Measurements from ENCODE around the gene PHETA1. TPM values are rescaled to one million over a fixed set of nuclear protein-coding genes. Genes with fewer than 3 reads are reported as not detected.

The PHETA1 gene
- total and polyA plus RNA-seq, 2 of the 13 experiments (the other 11 are each of a cell fraction or from before 2014, with no cell fraction given) = 11.3 to 20.8 TPM

DNA sequence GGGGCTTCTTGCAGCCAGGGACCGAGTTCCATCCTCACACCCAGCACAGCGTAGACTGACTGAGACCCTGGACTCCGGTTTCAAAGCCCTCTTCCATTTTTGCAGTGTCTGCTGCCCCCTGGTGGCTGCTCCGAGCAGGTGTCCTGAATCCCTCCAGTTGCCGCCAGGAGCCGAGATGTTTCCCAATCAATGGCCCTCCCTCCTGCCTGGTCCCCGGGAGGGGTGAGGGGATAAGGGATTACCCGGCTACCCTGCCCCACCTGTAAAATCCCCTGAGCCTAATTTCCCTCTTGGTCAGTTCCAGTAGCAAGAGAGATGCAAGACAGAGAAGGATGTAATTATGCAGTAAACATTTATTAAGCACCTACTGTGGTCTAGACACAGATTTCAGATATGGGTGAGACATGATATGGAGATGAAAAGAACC is 55.0 kb downstream of the PHETA1 start (continued):
- TF ChIP-seq, protein P1, sequence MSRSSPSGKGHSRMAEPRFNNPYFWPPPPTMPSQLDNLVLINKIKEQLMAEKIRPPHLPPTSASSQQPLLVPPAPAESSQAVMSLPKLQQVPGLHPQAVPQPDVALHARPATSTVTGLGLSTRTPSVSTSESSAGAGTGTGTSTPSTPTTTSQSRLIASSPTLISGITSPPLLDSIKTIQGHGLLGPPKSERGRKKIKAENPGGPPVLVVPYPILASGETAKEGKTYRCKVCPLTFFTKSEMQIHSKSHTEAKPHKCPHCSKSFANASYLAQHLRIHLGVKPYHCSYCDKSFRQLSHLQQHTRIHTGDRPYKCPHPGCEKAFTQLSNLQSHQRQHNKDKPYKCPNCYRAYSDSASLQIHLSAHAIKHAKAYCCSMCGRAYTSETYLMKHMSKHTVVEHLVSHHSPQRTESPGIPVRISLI (CRISPR knock-in tag; IDR thresholded peaks at IDR 0.05; ENCODE audit: borderline replicate concordance) = no peak
- TF ChIP-seq CAMTA2 (CRISPR knock-in tag; IDR thresholded peaks at IDR 0.05; ENCODE audit: borderline replicate concordance) (no peak), CENPX (CRISPR knock-in tag; IDR thresholded peaks at IDR 0.05) (no peak), POLR2AphosphoS5 (IDR thresholded peaks at IDR 0.05; ENCODE audit: low read depth, low read length) (no peak), POGZ (CRISPR knock-in tag; IDR thresholded peaks at IDR 0.05) (no peak), MIER2 (CRISPR knock-in tag; IDR thresholded peaks at IDR 0.05) (no peak), RARG (CRISPR knock-in tag; IDR thresholded peaks at IDR 0.05; ENCODE audit: low read depth) (no peak), ZNF350 (CRISPR knock-in tag; IDR thresholded peaks at IDR 0.05; ENCODE audit: borderline replicate concordance, low read depth) (peak; percentile 41; the same call in 1 of the 2 replicates), HOMEZ (CRISPR knock-in tag; IDR thresholded peaks at IDR 0.05; ENCODE audit: low read depth) (no peak), ZNF282 (IDR thresholded peaks at IDR 0.05; ENCODE audit: partially characterized antibody) (no peak), IKZF5 (CRISPR knock-in tag; IDR thresholded peaks at IDR 0.05) (no peak), GZF1 (CRISPR knock-in tag; IDR thresholded peaks at IDR 0.05) (no peak), TFE3 (CRISPR knock-in tag; IDR thresholded peaks at IDR 0.05) (no peak), MYC (CRISPR knock-in tag; IDR thresholded peaks at IDR 0.05; ENCODE audit: borderline replicate concordance) (no peak), ZNF552 (CRISPR knock-in tag; IDR thresholded peaks at IDR 0.05; ENCODE audit: borderline replicate concordance) (no peak), ZNF274 (CRISPR knock-in tag; IDR thresholded peaks at IDR 0.05) (0 out of 2 replicates have a peak, but pooled peaks have one; percentile 36), PATZ1 (CRISPR knock-in tag; IDR thresholded peaks at IDR 0.05) (0 out of 2 replicates have a peak, but pooled peaks have one; percentile 33)
- TF ChIP-seq, protein P2, sequence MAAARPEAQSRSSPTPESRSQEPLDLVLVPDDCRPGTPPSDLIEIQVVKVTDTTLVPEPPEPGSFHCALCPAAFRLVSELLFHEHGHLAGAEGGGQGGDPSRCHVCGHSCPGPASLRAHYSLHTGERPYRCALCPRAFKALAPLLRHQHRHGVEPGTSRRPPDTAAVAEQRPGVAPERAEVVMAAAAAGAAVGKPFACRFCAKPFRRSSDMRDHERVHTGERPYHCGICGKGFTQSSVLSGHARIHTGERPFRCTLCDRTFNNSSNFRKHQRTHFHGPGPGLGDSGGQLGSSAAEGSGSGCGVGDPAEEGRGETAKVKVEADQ (CRISPR knock-in tag; IDR thresholded peaks at IDR 0.05; ENCODE audit: borderline replicate concordance) = no peak
